Suprapubic skin (tissue), 4 donors: ENCODE data around the gene KCNJ1.

Experiments used
- CTCF ChIP-seq, 2 donors: fragments of 200-600 bp in 1 of 2; fragments of 450-650 bp in 1 of 2; sonication (generic) in 1 of 2; IDR thresholded peaks; one replicate each; pipeline ENCODE4 v1.5.1; 2016 to 2019; ENCODE audit warnings: antibody characterized with exemption in 2 of 2, mild to moderate bottlenecking in 1 of 2, moderate library complexity in 1 of 2
- EP300 ChIP-seq: sonication (generic); formaldehyde crosslinking; IDR thresholded peaks from one replicate; pipeline ENCODE4 v1.6.1; 2017; ENCODE audit warnings: antibody characterized with exemption
- POLR2A ChIP-seq, 2 donors: fragments of 450-650 bp; IDR thresholded peaks; one replicate each; pipeline ENCODE4 v1.6.1; 2017; ENCODE audit warnings: antibody characterized with exemption in 2 of 2, mild to moderate bottlenecking in 2 of 2, moderate library complexity in 2 of 2
- POLR2AphosphoS5 ChIP-seq, 3 donors: sonication (generic); formaldehyde crosslinking; IDR thresholded peaks; one replicate each; pipeline ENCODE4 v1.6.1; 2017; ENCODE audit warnings: antibody characterized with exemption in 3 of 3

GRCh38 chr11:128868841-128869671 lies 2.0 kb upstream of the KCNJ1 start:
- TF ChIP-seq CTCF (IDR thresholded peaks at IDR 0.05) = no peak
- no peak for TF ChIP-seq EP300
- TF ChIP-seq POLR2A (IDR thresholded peaks at IDR 0.05) = no peak
- no peak for TF ChIP-seq POLR2AphosphoS5 (IDR thresholded peaks at IDR 0.05)
